Stimulated activated CD4-positive, alpha-beta T cell treated with anti-CD3 and anti-CD28 coated beads, TNF-alpha, amount 100 ng/mL, for 1 hour (primary cell): ENCODE data around the gene SCN5A.

Source experiments
- DNase-seq, 3 donors: peaks; one replicate each; pipeline ENCODE4 v3.0.0-alpha.2; 2020; ENCODE audit warnings: low read depth in 3 of 3, low spot score in 1 of 3

The SCN5A gene

DNA sequence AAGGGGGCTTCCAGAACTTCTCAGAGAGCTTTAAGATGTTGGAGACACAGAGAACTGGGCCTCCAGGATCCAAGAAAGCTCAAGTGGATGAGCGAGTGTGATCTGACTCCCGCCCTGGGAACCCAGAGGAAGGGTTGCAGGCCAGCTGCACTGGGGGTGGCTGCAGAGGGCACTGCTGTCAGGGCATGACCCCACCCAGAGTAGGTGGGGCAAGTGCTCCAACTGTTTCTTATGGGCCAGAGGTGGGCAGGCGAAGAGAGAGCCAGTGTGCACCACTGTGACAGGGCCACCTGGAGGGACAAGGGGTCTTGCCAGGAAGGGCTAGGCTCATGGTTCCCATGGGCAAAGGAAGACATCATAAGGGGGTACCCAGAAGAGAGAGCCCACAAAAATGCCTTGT lies 104.6 kb downstream of the SCN5A start:
- no peak for DNase-seq

DNA sequence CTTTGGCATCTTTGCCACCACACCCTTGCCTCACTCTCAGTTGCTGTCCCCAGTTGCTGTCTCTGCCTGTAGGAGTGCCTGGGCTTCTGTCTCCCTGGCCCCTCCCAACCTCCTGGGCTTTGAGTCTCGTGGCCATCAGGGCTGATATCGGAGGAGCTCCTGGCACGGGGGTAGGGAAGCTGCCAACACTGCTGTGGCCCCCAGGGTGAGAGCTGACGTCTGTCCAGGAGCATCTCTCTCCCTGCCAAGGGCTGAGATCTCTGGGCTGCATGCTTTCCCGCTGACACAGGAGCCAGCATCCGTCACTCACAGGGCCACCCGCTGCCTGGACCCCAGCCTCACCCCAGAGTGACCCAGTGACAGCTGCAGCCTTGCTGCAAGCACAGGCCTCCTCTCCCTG lies 105.9 kb downstream of the SCN5A start:
- no peak for DNase-seq

DNA sequence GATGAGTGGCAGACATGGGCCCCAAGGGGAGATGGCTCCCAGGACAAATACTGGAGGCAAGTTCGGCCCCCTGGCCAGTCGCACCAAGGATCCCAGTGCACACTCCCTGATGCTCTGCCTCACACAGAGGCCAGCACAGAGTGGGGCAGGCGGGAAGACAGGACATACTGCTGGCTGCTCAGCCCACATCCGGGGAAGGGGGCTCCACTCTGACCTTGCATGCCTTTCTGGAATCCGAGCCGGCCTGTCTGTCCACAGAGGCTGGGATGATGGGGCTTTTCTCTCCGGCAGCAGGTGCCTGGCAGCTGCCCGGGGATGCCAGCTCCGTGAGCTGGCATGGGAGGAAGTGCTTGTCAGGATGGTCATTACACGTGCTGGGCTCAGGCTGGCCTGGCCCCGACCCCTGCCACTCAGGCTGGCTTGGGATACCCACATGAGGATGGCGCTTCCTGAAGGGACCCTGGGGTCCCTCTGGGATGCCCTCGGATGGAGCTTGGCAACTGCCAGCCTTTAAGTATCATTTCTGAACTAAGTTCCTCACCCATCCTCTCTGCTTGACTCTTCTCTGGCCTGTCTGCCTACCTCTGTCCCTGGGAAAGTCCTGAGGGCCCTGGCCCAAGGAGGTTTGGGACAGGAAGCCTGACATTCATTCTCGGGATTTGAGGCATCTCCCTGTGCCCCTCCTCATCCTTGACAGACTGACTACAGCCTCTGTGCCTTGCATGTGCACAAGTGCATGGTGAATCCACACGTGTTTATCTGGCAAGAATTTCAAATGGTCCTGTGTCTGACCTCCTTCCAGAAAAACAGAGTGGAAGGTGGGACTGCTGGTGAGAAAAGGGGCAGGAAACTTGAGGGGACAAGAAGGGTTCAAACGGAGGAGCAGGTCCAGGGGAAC lies 106.8 kb downstream of the SCN5A start:
- DNase-seq, result no peak

DNA sequence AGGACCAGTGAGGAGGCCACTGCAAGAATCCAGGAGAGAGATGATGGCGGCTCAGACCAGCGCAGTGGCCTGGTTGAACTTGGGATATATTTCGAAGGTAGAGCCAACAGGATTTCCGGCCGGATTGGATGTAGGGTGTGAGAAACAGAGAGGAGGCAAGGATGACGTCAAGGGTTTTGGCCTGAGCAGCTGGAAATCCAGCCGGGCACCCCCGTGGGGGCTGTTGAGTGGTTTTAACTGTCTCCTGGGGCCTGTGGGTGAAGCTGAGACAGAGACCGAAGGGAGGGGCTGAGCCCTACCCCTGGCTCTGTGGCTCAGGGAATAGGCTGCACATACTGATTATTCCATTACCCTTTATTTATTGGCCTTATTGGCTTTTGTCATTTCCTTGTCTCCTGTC lies 107.7 kb downstream of the SCN5A start:
- no peak for DNase-seq

GRCh38 chr3:38538773-38539353 lies 110.6 kb downstream of the SCN5A start:
- no peak for DNase-seq

DNA sequence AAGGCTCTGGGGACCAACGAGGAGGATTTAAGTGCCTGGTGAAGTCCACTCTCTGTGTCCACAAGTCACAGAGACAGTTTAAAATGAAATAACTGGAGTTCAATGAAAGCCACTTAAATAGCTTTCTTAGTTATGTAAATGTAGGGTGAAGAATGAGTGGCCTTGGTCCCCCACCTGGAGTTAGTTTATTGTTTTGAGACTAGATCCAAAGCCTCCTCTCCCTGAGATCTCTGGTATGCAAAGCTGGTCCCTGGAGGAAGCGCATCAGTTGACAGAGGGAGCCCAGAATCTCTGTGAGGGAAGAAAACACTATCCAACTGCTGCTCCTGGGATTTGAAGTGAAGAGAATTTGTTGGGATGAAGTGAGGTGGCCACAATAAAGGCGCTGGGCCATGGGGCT lies 112.8 kb downstream of the SCN5A start:
- DNase-seq, result no peak

DNA sequence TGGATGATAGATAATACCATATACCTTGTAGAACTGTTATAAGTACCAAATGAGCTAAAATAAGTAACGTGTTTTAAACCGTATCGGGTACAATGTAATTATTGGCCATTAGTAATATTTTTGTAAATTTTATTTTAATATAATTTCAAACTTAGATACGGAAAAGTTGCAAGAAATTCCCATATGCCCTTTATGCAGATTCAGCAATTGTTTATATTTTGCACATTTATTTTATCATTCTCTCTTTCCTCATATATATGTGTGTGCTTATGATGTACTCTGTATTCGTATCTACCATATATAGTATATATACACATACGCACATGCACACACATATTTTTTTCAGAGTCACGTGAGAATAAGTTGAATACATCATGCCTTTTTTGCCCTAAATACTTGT lies 114.9 kb downstream of the SCN5A start:
- no peak for DNase-seq

DNA sequence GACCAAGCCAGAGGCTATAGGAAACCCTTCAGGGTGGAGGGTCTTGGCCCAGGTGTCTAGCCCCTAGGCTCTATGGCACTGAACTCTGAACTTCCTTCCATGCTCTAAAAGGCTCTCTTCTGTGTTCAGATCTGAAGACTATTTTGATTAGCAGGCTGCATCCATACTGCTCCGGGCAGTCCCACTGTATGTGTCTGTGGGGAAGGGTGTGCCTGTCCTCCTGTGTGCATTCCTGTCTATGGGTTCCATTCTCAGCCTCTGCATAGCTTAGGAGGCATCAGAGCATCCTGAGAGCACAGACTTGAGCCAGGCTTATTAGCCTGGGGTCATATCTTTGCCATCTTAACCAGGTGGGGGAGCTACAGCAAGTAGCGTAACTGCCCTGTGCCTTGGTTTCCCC lies 115.3 kb downstream of the SCN5A start:
- DNase-seq, result no peak

- DNase-seq, result no peak
Measured at GRCh38 chr3:38533285-38533976, 116.1 kb downstream of the SCN5A start.

GRCh38 chr3:38532529-38532928 lies 117.0 kb downstream of the SCN5A start:
- no peak for DNase-seq

DNA sequence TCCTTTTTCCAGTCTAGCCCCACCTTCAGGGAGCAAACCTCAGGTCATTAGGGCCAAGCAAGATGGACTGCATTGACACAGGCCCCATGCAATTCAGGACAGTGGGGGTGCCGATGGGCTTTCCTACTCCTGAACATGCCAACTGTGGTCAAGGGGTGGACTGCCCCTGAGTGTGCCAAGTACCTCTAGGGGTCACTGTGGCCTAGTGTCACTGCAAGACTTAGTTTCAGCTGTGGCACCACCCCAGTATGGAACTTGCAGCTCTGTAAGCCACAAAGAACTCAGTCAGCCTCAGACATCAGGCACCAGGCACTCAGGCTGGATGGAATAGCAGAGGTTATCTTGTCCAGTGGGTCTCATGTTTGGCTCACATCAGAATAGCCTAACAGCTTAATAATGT lies 121.0 kb downstream of the SCN5A start:
- DNase-seq, result no peak

DNA sequence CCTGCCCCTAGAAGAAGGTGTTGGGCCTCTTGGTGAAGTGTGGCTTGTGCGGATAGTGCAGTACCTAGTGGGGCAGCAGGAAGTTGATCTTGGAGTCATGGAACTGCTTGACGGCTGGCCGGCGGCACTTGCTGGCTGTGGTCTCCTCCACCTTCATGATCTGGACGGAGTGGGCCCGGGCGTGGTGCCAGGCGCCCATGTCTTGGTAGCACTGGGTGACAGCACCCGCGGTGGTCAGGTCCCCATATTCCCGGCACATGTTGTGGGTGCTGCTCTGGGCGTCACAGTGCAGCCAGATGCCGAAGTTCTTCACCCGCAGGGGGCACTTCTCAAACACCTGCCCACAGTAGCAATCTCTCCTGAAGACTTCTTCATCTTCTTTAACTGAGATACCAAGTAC lies 122.7 kb downstream of the SCN5A start:
- no peak for DNase-seq

DNA sequence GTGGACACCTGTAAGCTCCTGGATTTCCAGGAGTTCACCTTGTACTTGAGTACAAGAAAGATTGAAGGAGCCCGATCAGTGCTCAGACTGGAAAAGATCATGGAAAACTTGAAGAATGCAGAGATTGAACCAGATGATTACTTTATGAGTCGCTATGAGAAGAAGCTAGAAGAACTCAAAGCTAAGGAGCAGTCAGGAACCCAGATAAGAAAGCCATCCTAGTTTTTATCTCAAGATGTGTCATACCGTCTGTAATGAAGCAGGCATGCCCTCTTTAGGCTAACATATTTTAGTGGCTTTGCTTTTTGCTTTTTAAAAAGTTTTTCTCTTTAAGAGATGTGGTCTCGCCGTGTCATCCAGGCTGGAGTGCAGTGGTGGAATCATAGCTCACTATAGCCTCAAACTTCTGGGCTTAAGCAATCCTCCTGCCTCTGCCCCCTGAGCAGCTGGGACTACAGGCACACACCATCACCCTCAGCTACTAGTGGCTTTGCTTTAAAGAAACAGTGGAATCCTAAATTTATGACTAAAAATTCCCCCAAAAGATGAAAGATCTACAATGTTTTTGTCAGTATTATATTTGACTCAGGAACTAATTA lies 125.2 kb downstream of the SCN5A start:
- no peak for DNase-seq

DNA sequence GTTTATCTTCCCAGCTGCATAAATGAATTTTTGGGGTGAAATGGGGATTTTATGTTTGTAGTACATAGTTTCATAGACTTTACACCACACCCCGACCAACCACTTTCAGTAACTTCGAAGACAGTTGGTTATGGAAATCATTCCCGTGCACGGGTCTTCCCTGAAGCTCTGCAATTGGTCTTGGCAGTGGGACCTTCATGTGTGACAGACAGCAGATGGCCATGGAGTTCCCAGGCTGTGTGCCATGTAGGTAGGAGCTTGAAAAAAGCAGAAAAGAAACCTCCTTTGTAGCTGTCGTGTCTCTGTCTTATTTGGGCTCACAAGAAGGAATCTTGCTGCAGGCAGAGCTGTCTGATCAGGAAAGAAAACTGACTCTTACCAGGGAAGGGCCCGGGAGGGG lies 127.5 kb downstream of the SCN5A start:
- DNase-seq, result no peak

GRCh38 chr3:38521391-38521987 lies 128.0 kb downstream of the SCN5A start:
- DNase-seq, result peak; percentile 15 to 18 (median 18)

DNA sequence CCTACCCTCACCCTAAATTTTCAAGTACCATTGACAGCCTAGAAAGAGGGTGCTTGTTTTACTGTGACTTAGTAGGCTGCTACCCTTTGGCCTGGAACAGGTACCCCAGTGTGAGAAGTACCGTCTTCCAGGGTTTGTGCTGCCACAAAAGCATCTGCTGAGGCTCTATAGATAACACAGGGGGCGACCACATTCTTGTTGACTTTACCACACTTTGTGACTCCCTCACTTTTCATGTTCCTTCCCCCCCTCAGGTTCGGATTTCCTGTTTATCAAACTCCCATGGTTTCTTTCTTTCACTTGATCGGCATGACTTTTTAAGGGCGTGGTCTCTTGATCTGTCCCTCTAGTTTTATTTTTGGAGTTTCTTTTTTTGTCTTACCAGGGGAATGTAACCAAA lies 129.8 kb downstream of the SCN5A start:
- DNase-seq, result no peak

DNA sequence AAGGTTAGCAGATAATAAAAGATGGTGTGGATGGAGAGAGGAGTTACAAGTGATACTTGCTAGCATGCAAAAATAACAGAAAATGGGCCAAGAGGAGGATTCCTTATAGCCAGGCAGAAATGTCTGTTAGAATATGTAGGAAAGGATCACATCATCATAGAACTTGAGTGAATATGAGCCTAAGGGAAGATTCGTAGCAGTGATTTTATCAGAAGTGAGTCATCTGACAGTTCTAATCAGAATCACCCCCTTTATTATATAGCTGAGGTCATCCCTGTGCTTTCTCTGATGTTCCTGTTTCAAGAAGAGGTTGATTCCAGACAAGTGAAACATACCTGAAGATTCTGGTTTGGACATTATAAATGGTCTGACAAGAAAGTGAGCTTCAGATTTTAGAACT lies 130.5 kb downstream of the SCN5A start:
- DNase-seq, result no peak

- no peak for DNase-seq
Measured at GRCh38 chr3:38516669-38517068, 132.8 kb downstream of the SCN5A start.

- DNase-seq, result no peak
Measured at GRCh38 chr3:38515367-38515766, 134.1 kb downstream of the SCN5A start.

DNA sequence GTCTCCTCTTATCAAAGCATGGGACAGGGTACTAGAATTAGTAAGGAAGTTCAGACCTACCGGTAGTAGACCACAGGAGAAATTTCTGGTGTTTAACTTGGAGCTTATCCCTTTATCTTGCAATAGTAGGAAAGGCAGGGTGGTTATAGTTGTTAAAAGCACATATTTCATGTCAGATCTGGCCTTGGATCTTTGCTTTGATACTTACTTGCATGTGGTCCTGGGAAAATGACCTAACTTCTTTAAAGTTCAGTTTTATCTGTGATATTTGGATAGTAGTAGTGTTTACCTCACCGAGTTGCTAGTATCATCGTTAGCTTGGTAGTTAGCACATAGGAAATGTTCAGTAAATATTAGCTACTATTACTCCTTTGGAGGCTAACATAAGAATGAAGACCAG lies 137.9 kb downstream of the SCN5A start:
- no peak for DNase-seq

GRCh38 chr3:38510631-38511030 lies 138.9 kb downstream of the SCN5A start:
- no peak for DNase-seq
